Activated CD4-positive, alpha-beta memory T cell treated with anti-CD3 and anti-CD28 coated beads, Interleukin-2, amount 10 ng/mL, durations not matched to agents 7 days and 5 days (primary cell): ENCODE results near the gene MAGEB2. TPM values are rescaled to one million over a fixed set of nuclear protein-coding genes. Genes with fewer than 3 reads are reported as not detected.

ENCODE experiments used
- CTCF ChIA-PET: fragments of 350-600 bp; sonication (Branson Sonifier 250); formaldehyde crosslinking; loops from one replicate; lab custom pipeline; 2021; ENCODE audit warnings: antibody characterized with exemption, inconsistent platforms; lab: Charles Lee
- POLR2A ChIA-PET: fragments of 350-600 bp; sonication (Branson Sonifier 250); formaldehyde crosslinking; loops from one replicate; lab custom pipeline; 2021; ENCODE audit warnings: antibody characterized with exemption; lab: Charles Lee
- DNase-seq: peaks from one replicate; pipeline ENCODE4 v3.0.0-alpha.2; 2020
- H3K27ac Mint-ChIP-seq: one replicate; pipeline ENCODE4 v1.8.0; 2021; ENCODE audit warnings: mild to moderate bottlenecking, mixed read lengths
- H3K27me3 Mint-ChIP-seq: one replicate; pipeline ENCODE4 v1.8.0; 2021; ENCODE audit warnings: mixed read lengths
- H3K36me3 Mint-ChIP-seq: one replicate; pipeline ENCODE4 v1.8.0; 2021; ENCODE audit warnings: low read depth, mixed read lengths
- H3K4me1 Mint-ChIP-seq: one replicate; pipeline ENCODE4 v1.8.0; 2021; ENCODE audit warnings: mixed read lengths
- H3K4me3 Mint-ChIP-seq: one replicate; pipeline ENCODE4 v1.8.0; 2021; ENCODE audit warnings: mild to moderate bottlenecking, mixed read lengths
- H3K9me3 Mint-ChIP-seq: one replicate; pipeline ENCODE4 v1.8.0; 2021; ENCODE audit warnings: mixed read lengths
- total RNA-seq, 2 experiments: library from RNA; stranded (reverse); gene quantifications; one replicate each; pipeline ENCODE4 v1.2.3, GENCODE V29; 2021

The MAGEB2 gene
- total RNA-seq, 2 experiments from 2014 or later: not detected

GRCh38 chrX:30241724-30242415, 26.5 kb downstream of the MAGEB2 start, which contains the start of gene MAGEB4:
Gene MAGEB4, plus strand, starts transcription at chrX:30242000. Its CDS starts 136 bp downstream, at chrX:30242136.
- ChIA-PET CTCF (no interaction called here), POLR2A (no interaction called here)
- H3K27me3 Mint-ChIP-seq: no peaks in the 10 kb centered on the region
- H3K9me3 Mint-ChIP-seq: no peaks in the 10 kb centered on the region
- no peak for DNase-seq
- no peaks in the 10 kb centered on the region for H3K4me1 Mint-ChIP-seq
- no peaks in the 10 kb centered on the region for H3K36me3 Mint-ChIP-seq
- no peak within 1 kb of the TSS for H3K27ac Mint-ChIP-seq
- H3K4me3 Mint-ChIP-seq: no peak within 1 kb of the TSS

GRCh38 chrX:30246769-30247489, 31.6 kb downstream of the MAGEB2 start, which contains the start of gene MAGEB1:
Gene MAGEB1, plus strand, starts transcription at chrX:30247146. Its CDS starts 3,348 bp downstream, at chrX:30250494.
- no peaks in the 10 kb centered on the region for H3K4me1 Mint-ChIP-seq
- no peaks in the 10 kb centered on the region for H3K9me3 Mint-ChIP-seq
- H3K36me3 Mint-ChIP-seq: no peaks in the 10 kb centered on the region
- H3K27me3 Mint-ChIP-seq: no peaks in the 10 kb centered on the region
- no peak for DNase-seq
- ChIA-PET POLR2A (no interaction called here), CTCF (no interaction called here)
- no peak within 1 kb of the TSS for H3K27ac Mint-ChIP-seq
- no peak within 1 kb of the TSS for H3K4me3 Mint-ChIP-seq

DNA sequence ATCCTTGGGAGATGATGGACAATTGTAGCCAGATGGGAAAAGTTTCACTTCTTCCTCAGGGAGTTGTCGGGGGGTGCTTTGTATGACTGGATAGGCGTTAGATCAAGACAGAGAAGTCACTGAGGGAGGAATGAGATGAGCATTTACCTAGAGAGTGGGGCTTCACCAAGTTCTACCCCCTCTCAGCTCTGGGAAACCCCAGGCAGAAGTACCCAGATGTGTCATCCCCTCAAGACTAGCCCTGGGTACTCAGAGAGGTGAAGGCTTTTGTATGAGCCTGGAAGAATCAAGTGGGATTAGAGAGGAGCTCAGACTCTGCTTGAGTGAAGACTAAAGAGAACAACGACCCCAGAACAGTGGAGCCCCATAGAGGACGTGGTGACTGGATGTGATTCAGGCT, 33.5 kb downstream of the MAGEB2 start:
- Mint-ChIP-seq H3K27ac (no peak overlapping the region), H3K4me1 (no peaks in the 10 kb centered on the region), H3K36me3 (no peaks in the 10 kb centered on the region), H3K9me3 (no peaks in the 10 kb centered on the region), H3K4me3 (no peak overlapping the region), H3K27me3 (no peaks in the 10 kb centered on the region)
- ChIA-PET POLR2A (no interaction called here), CTCF (no interaction called here)
- no peak for DNase-seq

GRCh38 chrX:30253257-30253656, 37.9 kb downstream of the MAGEB2 start:
- no peaks in the 10 kb centered on the region for H3K4me1 Mint-ChIP-seq
- H3K4me3 Mint-ChIP-seq: no peak overlapping the region
- ChIA-PET POLR2A (no interaction called here), CTCF (no interaction called here)
- no peak for DNase-seq
- H3K27ac Mint-ChIP-seq: no peak overlapping the region
- no peaks in the 10 kb centered on the region for H3K9me3 Mint-ChIP-seq
- no peaks in the 10 kb centered on the region for H3K27me3 Mint-ChIP-seq
- H3K36me3 Mint-ChIP-seq: no peaks in the 10 kb centered on the region

GRCh38 chrX:30259927-30260326, 44.6 kb downstream of the MAGEB2 start:
- DNase-seq: no peak
- H3K36me3 Mint-ChIP-seq: no peaks in the 10 kb centered on the region
- no peaks in the 10 kb centered on the region for H3K9me3 Mint-ChIP-seq
- no peak overlapping the region for H3K27ac Mint-ChIP-seq
- no peaks in the 10 kb centered on the region for H3K4me1 Mint-ChIP-seq
- H3K27me3 Mint-ChIP-seq: no peaks in the 10 kb centered on the region
- ChIA-PET CTCF (no interaction called here), POLR2A (no interaction called here)
- no peak overlapping the region for H3K4me3 Mint-ChIP-seq

- no peaks in the 10 kb centered on the region for H3K36me3 Mint-ChIP-seq
- H3K27me3 Mint-ChIP-seq: no peaks in the 10 kb centered on the region
- no peak overlapping the region for H3K27ac Mint-ChIP-seq
- ChIA-PET POLR2A (no interaction called here), CTCF (no interaction called here)
- no peaks in the 10 kb centered on the region for H3K4me1 Mint-ChIP-seq
- H3K9me3 Mint-ChIP-seq: no peaks in the 10 kb centered on the region
- no peak for DNase-seq
- no peak overlapping the region for H3K4me3 Mint-ChIP-seq
Observed at GRCh38 chrX:30261012-30261411, 45.6 kb downstream of the MAGEB2 start.

- ChIA-PET CTCF (no interaction called here), POLR2A (no interaction called here)
- no peak for DNase-seq
- Mint-ChIP-seq H3K27ac (no peak overlapping the region), H3K36me3 (no peaks in the 10 kb centered on the region), H3K9me3 (no peaks in the 10 kb centered on the region), H3K4me1 (no peaks in the 10 kb centered on the region), H3K4me3 (no peak overlapping the region), H3K27me3 (no peaks in the 10 kb centered on the region)
Observed at GRCh38 chrX:30262763-30263162, 47.4 kb downstream of the MAGEB2 start.

Other genes with a start within 250 kb of the MAGEB2 start
- not detected for gene MAGEB3, start 15.1 kb downstream of the MAGEB2 start, total RNA-seq
- gene MAGEB4, start 26.4 kb downstream of the MAGEB2 start, total RNA-seq: not detected
- not detected for gene MAGEB1, start 31.6 kb downstream of the MAGEB2 start, total RNA-seq
- gene NR0B1, start 93.8 kb downstream of the MAGEB2 start, total RNA-seq: not detected